ENCODE results near the gene TSPEAR. TPM values are rescaled to one million over a fixed set of nuclear protein-coding genes. Genes with fewer than 3 reads are reported as not detected.
"Not testable (repeated sequence)": the region's sequence is repeated elsewhere in the genome, so short reads cannot be mapped to it uniquely, and the experiment has no call there.

TSPEAR gene
- total RNA-seq, 1 experiment from 2014 or later = not detected

DNA sequence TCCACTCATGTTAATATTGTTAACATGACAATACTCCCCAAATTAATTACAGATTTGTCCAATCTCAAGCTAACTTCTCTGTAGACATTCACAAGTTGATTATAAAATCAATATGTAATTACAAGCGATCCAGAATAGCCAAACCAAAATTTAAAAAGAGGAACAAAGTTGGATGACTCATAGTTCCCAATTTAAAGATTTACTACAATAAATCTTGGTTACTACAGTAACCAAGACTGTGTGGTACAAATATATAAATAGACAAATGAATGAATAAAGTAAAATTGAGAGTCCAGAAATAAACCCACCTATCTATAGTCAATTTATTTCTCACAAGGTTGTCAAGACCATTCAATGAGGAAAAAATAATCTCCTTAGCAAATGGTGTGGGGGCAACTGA, 145.0 kb downstream of the TSPEAR start:
- DNase-seq = peak; percentile 68
- H2AFZ ChIP-seq (ENCODE audit: low read length) = no peak overlapping the region
- H3K9ac ChIP-seq (ENCODE audit: low read length) = no peak overlapping the region
- no peaks in the 10 kb centered on the region for H4K20me1 ChIP-seq (ENCODE audit: insufficient read depth, low read depth, low read length)
- no peak overlapping the region for H3K4me3 ChIP-seq (ENCODE audit: low read length)
- peak overlapping the region; percentile 10 for H3K4me2 ChIP-seq (ENCODE audit: low read depth, low read length, poor library complexity, severe bottlenecking)
- H3K9me2 ChIP-seq (replicated peaks; ENCODE audit: insufficient read depth, low read length) = no peaks in the 10 kb centered on the region
- peaks cover 11% of the 10 kb centered on the region for H3K4me1 ChIP-seq (ENCODE audit: low read length)
- no peaks in the 10 kb centered on the region for H3K79me2 ChIP-seq (ENCODE audit: low read length)
- no peaks in the 10 kb centered on the region for H3K27me3 ChIP-seq (ENCODE audit: low read length)
- no peak overlapping the region for H3K27ac ChIP-seq (ENCODE audit: low read length)
- no peaks in the 10 kb centered on the region for H3K9me3 ChIP-seq (ENCODE audit: low read length)
- H3K36me3 ChIP-seq (ENCODE audit: insufficient read depth, low read length) = no peaks in the 10 kb centered on the region

DNA sequence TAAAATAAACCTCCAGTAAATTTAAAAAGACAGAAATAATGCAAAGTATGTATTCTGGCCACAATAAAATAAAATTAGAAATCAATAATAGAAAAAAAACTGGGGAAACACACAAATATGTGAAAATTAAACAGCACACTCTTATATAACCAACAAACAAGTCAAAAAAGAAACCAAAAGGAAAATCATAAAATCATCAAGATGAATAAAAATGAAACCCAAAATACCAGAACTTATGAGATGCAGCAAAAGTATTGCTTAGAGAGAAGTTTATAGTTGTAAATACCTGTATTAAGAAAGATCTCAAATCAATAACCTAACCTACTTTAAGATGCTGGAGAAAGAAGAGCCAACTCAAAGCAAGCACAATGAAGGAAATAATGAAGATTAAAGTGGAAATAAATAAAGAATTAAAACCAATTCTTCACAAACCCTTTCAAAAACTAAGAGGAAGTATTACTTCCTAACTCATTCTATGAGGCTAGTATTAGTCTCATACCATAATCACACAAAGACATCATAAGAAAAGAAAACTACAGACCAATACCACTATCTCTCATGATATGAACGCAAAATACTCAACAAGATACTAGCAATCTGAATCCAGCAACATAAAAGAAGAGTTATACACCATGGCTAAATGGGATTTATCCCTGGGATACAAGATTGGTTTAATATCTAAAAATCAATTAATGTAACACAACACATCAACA, 146.3 kb downstream of the TSPEAR start:
- Histone ChIP-seq H3K27ac (ENCODE audit: low read length) (no peak overlapping the region), H3K36me3 (ENCODE audit: insufficient read depth, low read length) (no peaks in the 10 kb centered on the region), H3K9me3 (ENCODE audit: low read length) (no peaks in the 10 kb centered on the region), H3K4me2 (ENCODE audit: low read depth, low read length, poor library complexity, severe bottlenecking) (no peak overlapping the region), H2AFZ (ENCODE audit: low read length) (no peak overlapping the region), H3K9ac (ENCODE audit: low read length) (no peak overlapping the region), H3K9me2 (replicated peaks; ENCODE audit: insufficient read depth, low read length) (no peaks in the 10 kb centered on the region), H3K4me3 (ENCODE audit: low read length) (no peak overlapping the region), H4K20me1 (ENCODE audit: insufficient read depth, low read depth, low read length) (no peaks in the 10 kb centered on the region), H3K79me2 (ENCODE audit: low read length) (no peaks in the 10 kb centered on the region), H3K4me1 (ENCODE audit: low read length) (peaks cover 11% of the 10 kb centered on the region), H3K27me3 (ENCODE audit: low read length) (no peaks in the 10 kb centered on the region)
- no peak for DNase-seq

DNA sequence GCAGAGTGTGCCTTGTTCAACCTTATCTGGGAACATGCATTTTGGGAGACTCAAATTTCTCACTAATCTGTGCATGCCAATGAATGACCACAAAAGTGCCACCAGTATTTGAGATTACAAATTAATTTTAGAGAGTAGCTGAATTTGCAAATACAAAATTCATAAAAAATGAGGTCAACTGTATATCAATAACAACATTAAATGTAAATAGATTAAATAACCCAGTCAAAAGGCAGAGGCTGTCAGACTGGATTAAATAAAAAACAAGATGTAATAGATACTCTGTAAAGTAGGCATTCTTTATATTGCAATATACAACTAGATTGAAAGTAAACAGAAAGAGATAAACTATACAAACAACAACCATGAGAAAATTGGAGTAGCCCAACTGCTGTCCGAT, 147.3 kb downstream of the TSPEAR start:
- no peak for DNase-seq
- no peak overlapping the region for H3K4me2 ChIP-seq (ENCODE audit: low read depth, low read length, poor library complexity, severe bottlenecking)
- H3K9ac ChIP-seq (ENCODE audit: low read length) = no peak overlapping the region
- H3K79me2 ChIP-seq (ENCODE audit: low read length) = no peaks in the 10 kb centered on the region
- H3K27ac ChIP-seq (ENCODE audit: low read length) = no peak overlapping the region
- no peak overlapping the region for H3K4me3 ChIP-seq (ENCODE audit: low read length)
- no peaks in the 10 kb centered on the region for H4K20me1 ChIP-seq (ENCODE audit: insufficient read depth, low read depth, low read length)
- no peaks in the 10 kb centered on the region for H3K27me3 ChIP-seq (ENCODE audit: low read length)
- H3K9me3 ChIP-seq (ENCODE audit: low read length) = no peaks in the 10 kb centered on the region
- no peaks in the 10 kb centered on the region for H3K36me3 ChIP-seq (ENCODE audit: insufficient read depth, low read length)
- H2AFZ ChIP-seq (ENCODE audit: low read length) = no peak overlapping the region
- H3K9me2 ChIP-seq (replicated peaks; ENCODE audit: insufficient read depth, low read length) = no peaks in the 10 kb centered on the region
- H3K4me1 ChIP-seq (ENCODE audit: low read length) = peaks cover 11% of the 10 kb centered on the region

DNA sequence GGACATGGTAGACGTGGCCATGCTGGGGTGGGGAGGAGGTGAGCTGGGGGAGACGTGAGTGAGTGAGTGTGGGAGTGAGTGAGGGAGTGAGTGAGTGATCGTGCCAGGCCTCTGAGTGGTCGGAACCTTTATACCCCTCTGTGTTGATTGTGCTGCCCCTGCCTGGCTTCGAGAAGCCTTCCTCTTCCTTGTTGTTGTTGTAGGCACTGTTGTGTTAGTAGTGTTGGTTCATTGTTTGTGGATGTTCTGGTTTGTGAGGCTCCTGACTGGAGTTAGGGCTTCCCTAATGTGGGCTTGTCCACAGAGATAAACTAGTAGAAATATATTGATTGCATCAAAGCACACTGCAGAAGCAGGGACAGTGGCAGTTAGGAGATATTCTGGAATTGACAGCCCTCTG, 152.7 kb downstream of the TSPEAR start, which contains the start of gene KRTAP10-3:
TSS of gene KRTAP10-3 (minus strand) at position 101 of the 400 bp plus-strand sequence. CDS start at position 21, 80 bp downstream.
- H3K36me3 ChIP-seq (ENCODE audit: insufficient read depth, low read length) = no peaks in the 10 kb centered on the region
- H3K9me2 ChIP-seq (replicated peaks; ENCODE audit: insufficient read depth, low read length) = no peaks in the 10 kb centered on the region
- no peak within 1 kb of the TSS for H3K4me3 ChIP-seq (ENCODE audit: low read length)
- no peaks in the 10 kb centered on the region for H3K9me3 ChIP-seq (ENCODE audit: low read length)
- no peak within 1 kb of the TSS for H3K27ac ChIP-seq (ENCODE audit: low read length)
- H3K4me2 ChIP-seq (ENCODE audit: low read depth, low read length, poor library complexity, severe bottlenecking) = no peak within 1 kb of the TSS
- no peak for DNase-seq
- H3K9ac ChIP-seq (ENCODE audit: low read length) = no peak within 1 kb of the TSS
- H4K20me1 ChIP-seq (ENCODE audit: insufficient read depth, low read depth, low read length) = no peaks in the 10 kb centered on the region
- no peaks in the 10 kb centered on the region for H3K79me2 ChIP-seq (ENCODE audit: low read length)
- H2AFZ ChIP-seq (ENCODE audit: low read length) = no peak within 1 kb of the TSS
- H3K4me1 ChIP-seq (ENCODE audit: low read length) = no peaks in the 10 kb centered on the region; the same call in 1 of the 2 replicates
- H3K27me3 ChIP-seq (ENCODE audit: low read length) = no peaks in the 10 kb centered on the region

DNA sequence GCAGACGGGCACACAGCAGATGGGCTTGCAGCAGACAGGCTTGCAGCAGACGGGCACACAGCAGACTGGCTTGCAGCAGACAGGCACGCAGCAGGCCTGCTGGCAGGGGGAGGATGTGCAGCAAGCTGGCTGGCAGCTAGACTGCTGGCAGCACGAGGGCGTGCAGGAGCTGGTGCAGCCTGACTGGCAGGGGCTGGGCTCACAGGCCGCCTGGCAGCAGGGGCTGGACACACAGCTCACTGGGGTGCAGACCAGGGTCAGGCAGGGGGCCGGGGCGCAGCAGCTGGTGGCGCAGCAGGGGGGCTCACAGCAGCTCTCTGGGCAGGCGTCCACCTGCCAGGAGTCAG, 153.1 kb downstream of the TSPEAR start:
- DNase-seq; H3K9ac ChIP-seq (ENCODE audit: low read length); H3K36me3 ChIP-seq (ENCODE audit: insufficient read depth, low read length); H3K9me2 ChIP-seq (replicated peaks; ENCODE audit: insufficient read depth, low read length); H4K20me1 ChIP-seq (ENCODE audit: insufficient read depth, low read depth, low read length); H3K79me2 ChIP-seq (ENCODE audit: low read length); H3K4me1 ChIP-seq (ENCODE audit: low read length); H3K9me3 ChIP-seq (ENCODE audit: low read length); H3K4me3 ChIP-seq (ENCODE audit: low read length); H3K27ac ChIP-seq (ENCODE audit: low read length); H3K4me2 ChIP-seq (ENCODE audit: low read depth, low read length, poor library complexity, severe bottlenecking); H3K27me3 ChIP-seq (ENCODE audit: low read length); H2AFZ ChIP-seq (ENCODE audit: low read length): not testable (repeated sequence)

DNA sequence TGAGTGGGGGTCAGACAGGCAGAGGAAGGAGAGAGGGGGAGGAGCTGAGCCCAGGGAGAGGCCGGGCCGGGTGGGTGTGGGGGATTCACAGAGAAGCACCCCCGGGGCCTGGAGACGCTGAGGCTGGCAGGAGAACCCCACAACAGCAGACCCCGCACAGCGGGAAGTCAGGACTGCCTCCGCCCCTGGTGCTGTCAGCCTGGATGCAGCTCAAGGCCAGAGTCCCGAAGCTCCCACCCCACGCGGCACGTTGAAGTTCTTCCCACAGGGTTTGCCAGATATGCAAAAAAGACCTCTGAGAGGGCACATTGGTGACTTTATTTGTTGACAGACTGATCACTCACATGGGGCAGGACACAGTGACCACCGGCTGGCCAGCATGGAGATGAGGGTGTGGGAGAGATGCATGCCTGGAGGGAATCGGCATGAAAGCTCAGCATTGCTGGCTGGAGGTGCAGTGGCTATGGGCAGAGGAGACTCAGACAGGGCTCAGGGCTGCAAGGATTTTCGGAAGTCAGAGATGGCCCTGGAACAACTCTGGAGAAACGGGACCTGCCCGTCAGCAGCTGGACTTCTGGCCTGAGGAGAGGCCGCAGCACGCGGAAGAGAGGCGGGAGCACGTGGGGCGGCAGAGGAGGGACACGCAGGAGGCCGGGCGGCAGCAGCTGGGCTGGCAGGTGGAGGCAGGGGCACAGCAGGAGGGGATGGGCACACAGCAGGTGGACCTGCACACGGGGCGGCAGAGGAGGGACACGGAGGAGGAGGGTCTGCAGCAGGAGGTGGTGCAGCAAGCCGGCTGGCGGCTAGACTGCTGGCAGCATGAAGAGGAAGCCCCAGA, 153.7 kb downstream of the TSPEAR start:
- no peak for DNase-seq
- Histone ChIP-seq H3K4me2 (ENCODE audit: low read depth, low read length, poor library complexity, severe bottlenecking) (no peak overlapping the region), H3K27ac (ENCODE audit: low read length) (no peak overlapping the region), H4K20me1 (ENCODE audit: insufficient read depth, low read depth, low read length) (no peaks in the 10 kb centered on the region), H3K27me3 (ENCODE audit: low read length) (no peaks in the 10 kb centered on the region), H3K36me3 (ENCODE audit: insufficient read depth, low read length) (no peaks in the 10 kb centered on the region), H3K9me3 (ENCODE audit: low read length) (no peaks in the 10 kb centered on the region), H3K4me1 (ENCODE audit: low read length) (no peaks in the 10 kb centered on the region; the same call in 1 of the 2 replicates), H3K9me2 (replicated peaks; ENCODE audit: insufficient read depth, low read length) (no peaks in the 10 kb centered on the region), H3K4me3 (ENCODE audit: low read length) (no peak overlapping the region), H3K9ac (ENCODE audit: low read length) (no peak overlapping the region), H2AFZ (ENCODE audit: low read length) (no peak overlapping the region), H3K79me2 (ENCODE audit: low read length) (no peaks in the 10 kb centered on the region)

DNA sequence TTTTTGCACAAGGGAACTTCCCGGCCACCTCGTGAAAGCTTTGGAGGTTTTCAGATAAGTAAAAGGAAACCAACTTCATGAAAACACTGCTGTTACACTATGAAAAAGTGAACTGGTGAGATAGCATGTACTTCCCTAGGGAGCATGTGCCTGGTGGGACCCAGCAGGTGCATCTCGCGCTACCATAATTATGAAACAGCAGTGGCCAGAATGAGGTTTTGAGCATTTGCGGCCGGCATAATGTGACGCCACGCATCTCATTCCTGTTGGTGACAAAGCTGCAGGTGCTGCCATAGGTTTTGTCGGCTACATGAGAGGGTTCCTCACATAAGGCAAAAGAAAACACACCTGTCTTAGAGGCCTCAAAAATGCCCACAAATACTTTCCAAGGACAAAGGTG, 154.5 kb downstream of the TSPEAR start:
- H3K4me1 ChIP-seq (ENCODE audit: low read length) = no peaks in the 10 kb centered on the region; the same call in 1 of the 2 replicates
- DNase-seq = no peak
- no peak overlapping the region for H3K4me3 ChIP-seq (ENCODE audit: low read length)
- no peaks in the 10 kb centered on the region for H3K36me3 ChIP-seq (ENCODE audit: insufficient read depth, low read length)
- no peaks in the 10 kb centered on the region for H3K9me2 ChIP-seq (replicated peaks; ENCODE audit: insufficient read depth, low read length)
- no peak overlapping the region for H3K9ac ChIP-seq (ENCODE audit: low read length)
- no peaks in the 10 kb centered on the region for H3K9me3 ChIP-seq (ENCODE audit: low read length)
- no peak overlapping the region for H2AFZ ChIP-seq (ENCODE audit: low read length)
- H3K27ac ChIP-seq (ENCODE audit: low read length) = no peak overlapping the region
- H3K4me2 ChIP-seq (ENCODE audit: low read depth, low read length, poor library complexity, severe bottlenecking) = no peak overlapping the region
- no peaks in the 10 kb centered on the region for H3K27me3 ChIP-seq (ENCODE audit: low read length)
- H4K20me1 ChIP-seq (ENCODE audit: insufficient read depth, low read depth, low read length) = no peaks in the 10 kb centered on the region
- H3K79me2 ChIP-seq (ENCODE audit: low read length) = no peaks in the 10 kb centered on the region

DNA sequence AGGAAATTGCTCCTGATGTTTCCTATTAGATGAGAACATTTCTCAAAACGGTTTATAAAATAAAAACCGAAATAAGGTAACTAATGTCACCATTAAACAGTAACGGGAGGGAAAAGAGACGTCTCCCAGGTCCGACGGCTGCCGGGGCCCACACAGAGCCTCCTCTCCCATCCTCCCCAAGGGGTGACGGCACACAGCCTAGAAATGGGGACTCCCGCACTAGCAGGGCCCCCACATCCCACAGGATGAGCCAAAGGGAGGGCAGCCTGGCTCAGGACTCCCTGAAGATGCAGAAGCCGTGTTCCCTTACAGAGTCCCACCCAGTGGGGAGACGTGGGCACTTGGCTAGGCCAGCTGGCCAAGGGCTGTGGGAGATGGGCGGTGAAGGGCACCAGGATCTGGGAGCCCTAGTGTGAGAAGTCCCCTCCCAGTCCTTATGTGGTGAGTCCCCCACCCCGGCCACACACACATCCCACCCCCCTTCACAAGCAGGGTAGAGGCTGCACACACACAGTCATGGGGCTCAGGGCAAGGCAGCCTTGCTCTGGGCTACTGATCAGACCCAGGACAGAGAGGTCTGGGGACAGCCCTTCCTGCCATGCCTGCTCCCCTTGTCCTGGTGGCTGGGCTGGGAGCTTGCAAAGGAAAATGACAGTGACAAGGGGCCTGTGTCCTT, 156.0 kb downstream of the TSPEAR start:
- no peak overlapping the region for H3K27ac ChIP-seq (ENCODE audit: low read length)

More for the DNA sequence above, 156.0 kb downstream of the TSPEAR start:
- no peak overlapping the region for H3K4me3 ChIP-seq (ENCODE audit: low read length)
- H3K79me2 ChIP-seq (ENCODE audit: low read length) = no peaks in the 10 kb centered on the region
- H3K27me3 ChIP-seq (ENCODE audit: low read length) = no peaks in the 10 kb centered on the region
- H3K4me1 ChIP-seq (ENCODE audit: low read length) = no peaks in the 10 kb centered on the region; the same call in 1 of the 2 replicates
- H3K9me2 ChIP-seq (replicated peaks; ENCODE audit: insufficient read depth, low read length) = no peaks in the 10 kb centered on the region
- no peaks in the 10 kb centered on the region for H4K20me1 ChIP-seq (ENCODE audit: insufficient read depth, low read depth, low read length)
- no peaks in the 10 kb centered on the region for H3K9me3 ChIP-seq (ENCODE audit: low read length)
- H3K36me3 ChIP-seq (ENCODE audit: insufficient read depth, low read length) = no peaks in the 10 kb centered on the region
- H3K4me2 ChIP-seq (ENCODE audit: low read depth, low read length, poor library complexity, severe bottlenecking) = no peak overlapping the region
- no peak for DNase-seq
- no peak overlapping the region for H3K9ac ChIP-seq (ENCODE audit: low read length)
- no peak overlapping the region for H2AFZ ChIP-seq (ENCODE audit: low read length)
